ENCODE measurements around the gene PAPPA2. TPM values are rescaled to one million over a fixed set of nuclear protein-coding genes. Genes with fewer than 3 reads are reported as not detected.

Gene PAPPA2
- total and polyA plus RNA-seq, 2 of the 8 experiments (the other 6 are each of a cell fraction or from before 2014, with no cell fraction given), result 0.08 to 0.88 TPM

- TF ChIP-seq JUN (IDR thresholded peaks at IDR 0.05; ENCODE audit: low read depth, low read length), result no peak
- Histone ChIP-seq H3K4me2 (ENCODE audit: insufficient read depth in 1 of 2, low read depth in 2 of 2, low read length in 2 of 2) (no peak overlapping the region), H3K4me1 (replicated peaks in 1 of 4; ENCODE audit: control insufficient read depth in 3 of 4, insufficient read depth in 4 of 4, low read length in 3 of 4) (no peaks in the 10 kb centered on the region), H3K4me3 (ENCODE audit: extremely low read depth in 1 of 4, insufficient read depth in 2 of 4, low read depth in 3 of 4, low read length in 4 of 4) (no peak overlapping the region), H3K79me1 (ENCODE audit: low read depth, low read length) (no peaks in the 10 kb centered on the region), H4K20me1 (replicated peaks in 1 of 2; ENCODE audit: control insufficient read depth in 1 of 2, insufficient read depth in 2 of 2, low read length in 2 of 2) (no peaks in the 10 kb centered on the region), H3K56ac (replicated peaks; ENCODE audit: insufficient read length, low read depth, low read length) (no peak overlapping the region), H2BK20ac (ENCODE audit: low read length) (no peak overlapping the region), H3K14ac (ENCODE audit: insufficient read length) (no peak overlapping the region), H3K4ac (replicated peaks; ENCODE audit: insufficient read length, low read depth, low read length) (no peak overlapping the region), H2BK15ac (ENCODE audit: low read length) (no peak overlapping the region), H2AFZ (ENCODE audit: low read length) (no peak overlapping the region), H3K9me3 (ENCODE audit: insufficient read depth in 2 of 2, low read depth in 1 of 2, low read length in 1 of 2) (no peaks in the 10 kb centered on the region), H3K23me2 (ENCODE audit: low read depth, low read length) (no peaks in the 10 kb centered on the region), H4K5ac (ENCODE audit: insufficient read length, low read depth, low read length) (no peak overlapping the region), H4K8ac (ENCODE audit: extremely low read depth, insufficient read depth, low read length) (no peak overlapping the region), H2BK5ac (ENCODE audit: low read depth, low read length) (no peak overlapping the region), H2BK12ac (ENCODE audit: low read depth, low read length) (no peak overlapping the region), H3K18ac (ENCODE audit: extremely low read depth, low read length) (no peak overlapping the region), H3K27me3 (replicated peaks in 1 of 4; ENCODE audit: control insufficient read depth in 3 of 4, extremely low read depth in 1 of 4, insufficient read depth in 3 of 4, low read length in 3 of 4) (no peaks in the 10 kb centered on the region), H3K79me2 (ENCODE audit: control insufficient read depth in 1 of 2, insufficient read depth in 2 of 2, low read length in 2 of 2) (no peaks in the 10 kb centered on the region), H3K36me3 (ENCODE audit: control insufficient read depth in 2 of 4, insufficient read depth in 4 of 4, low read length in 3 of 4) (no peaks in the 10 kb centered on the region), H4K91ac (replicated peaks; ENCODE audit: insufficient read length, low read length) (no peak overlapping the region), H3K27ac (ENCODE audit: low read depth, low read length) (no peak overlapping the region), H3K9ac (replicated peaks in 1 of 4; ENCODE audit: extremely low read depth in 1 of 4, low read depth in 3 of 4, low read length in 3 of 4) (no peak overlapping the region), H3K23ac (ENCODE audit: insufficient read length) (no peak overlapping the region), H2BK120ac (replicated peaks; ENCODE audit: low read depth, low read length) (no peak overlapping the region), H2AK5ac (ENCODE audit: low read depth, low read length) (no peak overlapping the region)
- DNase-seq (ENCODE audit: low read depth in 1 of 2, low spot score in 2 of 2) (no peak), FAIRE-seq (no peak)
- ChIA-PET POLR2A (ENCODE audit: partially characterized antibody) (no interaction called here), CTCF (ENCODE audit: partially characterized antibody) (interaction anchor here (1.5 to 1.6 kb wide), 2 partner anchors 8 to 9 kb away, joined by 5 read pairs; no protein-coding TSS in a partner anchor)
- 85% methylated on average over 3 of the region's 3 CpGs; no CpG with 5 or more reads in 1 of the 2 experiments for WGBS, 2 experiments (ENCODE audit: extremely low coverage in 1 of 2, insufficient coverage in 1 of 2, insufficient read length in 1 of 2, insufficient replicate concordance in 2 of 2, low coverage in 1 of 2, low lambda C conversion rate in 2 of 2, missing lambda C conversion rate in 1 of 2)
Observed at GRCh38 chr1:176791906-176792305, 328.9 kb downstream of the PAPPA2 start.
